Upper lobe of right lung (tissue), 1 donor: ENCODE data around the gene SLC37A2. TPM values are rescaled to one million over a fixed set of nuclear protein-coding genes. Genes with fewer than 3 reads are reported as not detected.

ENCODE experiments used
- ATAC-seq: fragments of 200-7000 bp; cut with Tn5 transposase; one replicate; pipeline ENCODE4 v1.9.1; 2020; ENCODE audit warnings: mild to moderate bottlenecking, moderate library complexity
- DNase-seq: peaks from one replicate; pipeline ENCODE4 v3.0.0-alpha.2; 2020
- H3K27ac ChIP-seq: fragments of 200-600 bp; one replicate; pipeline ENCODE4 v1.8.0; 2022
- H3K27me3 ChIP-seq: fragments of 200-600 bp; one replicate; pipeline ENCODE4 v1.8.0; 2022; ENCODE audit warnings: mild to moderate bottlenecking
- H3K36me3 ChIP-seq: fragments of 200-600 bp; one replicate; pipeline ENCODE4 v1.8.0; 2022
- H3K4me1 ChIP-seq: fragments of 200-600 bp; one replicate; pipeline ENCODE4 v1.8.0; 2022
- H3K4me3 ChIP-seq: fragments of 200-600 bp; one replicate; pipeline ENCODE4 v1.8.0; 2022; ENCODE audit warnings: mild to moderate bottlenecking
- H3K9me3 ChIP-seq: fragments of 200-600 bp; one replicate; pipeline ENCODE4 v1.8.0; 2022
- CTCF ChIP-seq: fragments of 200-600 bp; IDR thresholded peaks from one replicate; pipeline ENCODE4 v1.8.0; 2022; ENCODE audit warnings: antibody characterized with exemption
- intact Hi-C: fragments of 100-400 bp; cut with DNase I; formaldehyde crosslinking; loops from one replicate; pipeline ENCODE4 v1.11.0; 2022
- total RNA-seq: library from RNA; stranded (reverse); fragmentation: NEBNext Ultra II Directional; extraction: Animal tissue kit (Norgen Biotek cat#: 25700); gene quantifications from one replicate; pipeline ENCODE4 v1.2.1, GENCODE V29; 2021
- donor health status: DM: no; HTN: yes; CAD: no; lungs with severe emphysema.

Gene SLC37A2
- total RNA-seq, 1 donor from 2014 or later: 25.1 TPM

GRCh38 chr11:125064070-125064469, 965 bp downstream of the SLC37A2 start:
- peak overlapping the region; percentile 70 for H3K4me3 ChIP-seq
- intact Hi-C loops: no loop called here
- no peak for TF ChIP-seq CTCF

GRCh38 chr11:125068368-125068767, 5.3 kb downstream of the SLC37A2 start:
- Histone ChIP-seq H3K4me3 (no peak overlapping the region), H3K9me3 (no peaks in the 10 kb centered on the region), H3K27ac (no peak overlapping the region), H3K27me3 (peaks cover 14% of the 10 kb centered on the region), H3K4me1 (peaks cover 16% of the 10 kb centered on the region), H3K36me3 (no peaks in the 10 kb centered on the region)
- DNase-seq: no peak
- intact Hi-C loops: no loop called here
- ATAC-seq: no peak
- no peak for TF ChIP-seq CTCF

More at GRCh38 chr11:125064070-125064469, 965 bp downstream of the SLC37A2 start:
- DNase-seq: no peak
- no peak overlapping the region for H3K27ac ChIP-seq
- H3K4me1 ChIP-seq: peaks cover 7% of the 10 kb centered on the region
- no peak for ATAC-seq
- H3K36me3 ChIP-seq: no peaks in the 10 kb centered on the region
- H3K27me3 ChIP-seq: peaks cover 14% of the 10 kb centered on the region
- no peaks in the 10 kb centered on the region for H3K9me3 ChIP-seq

- intact Hi-C loops: no loop called here
- Histone ChIP-seq H3K27me3 (peaks cover 14% of the 10 kb centered on the region), H3K4me1 (peaks cover 10% of the 10 kb centered on the region), H3K4me3 (no peak overlapping the region), H3K9me3 (no peaks in the 10 kb centered on the region), H3K36me3 (no peaks in the 10 kb centered on the region), H3K27ac (no peak overlapping the region)
- no peak for ATAC-seq
- no peak for DNase-seq
- TF ChIP-seq CTCF: no peak
Measured at GRCh38 chr11:125069008-125069407, 5.9 kb downstream of the SLC37A2 start.

DNA sequence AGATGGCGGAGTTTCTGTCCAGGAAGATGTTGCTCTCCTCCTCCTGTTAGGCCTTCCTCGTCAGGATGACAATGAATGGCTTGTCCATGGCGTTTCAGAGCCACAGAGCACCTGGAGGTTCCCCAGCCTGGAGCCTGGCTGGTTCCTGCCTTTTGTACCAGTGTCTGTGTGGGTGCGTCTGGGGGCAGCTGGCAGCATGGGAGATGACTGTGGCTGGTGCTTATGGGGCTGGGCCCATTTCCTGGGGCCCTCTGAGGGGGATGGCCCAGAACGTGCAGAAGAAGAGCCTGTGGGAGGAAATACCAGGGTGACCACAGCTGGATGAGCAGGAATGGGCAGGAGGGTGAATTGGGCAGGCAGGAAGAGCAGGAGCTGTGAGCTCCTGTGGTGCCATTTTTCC, 6.7 kb downstream of the SLC37A2 start:
- H3K27me3 ChIP-seq: peaks cover 14% of the 10 kb centered on the region
- no peak overlapping the region for H3K4me3 ChIP-seq
- DNase-seq (peak; percentile 62), ATAC-seq (no peak)
- no peaks in the 10 kb centered on the region for H3K9me3 ChIP-seq
- intact Hi-C loops: no loop called here
- TF ChIP-seq CTCF: no peak
- peak overlapping the region; percentile 20 for H3K27ac ChIP-seq
- peaks cover 10% of the 10 kb centered on the region for H3K4me1 ChIP-seq
- H3K36me3 ChIP-seq: no peaks in the 10 kb centered on the region

DNA sequence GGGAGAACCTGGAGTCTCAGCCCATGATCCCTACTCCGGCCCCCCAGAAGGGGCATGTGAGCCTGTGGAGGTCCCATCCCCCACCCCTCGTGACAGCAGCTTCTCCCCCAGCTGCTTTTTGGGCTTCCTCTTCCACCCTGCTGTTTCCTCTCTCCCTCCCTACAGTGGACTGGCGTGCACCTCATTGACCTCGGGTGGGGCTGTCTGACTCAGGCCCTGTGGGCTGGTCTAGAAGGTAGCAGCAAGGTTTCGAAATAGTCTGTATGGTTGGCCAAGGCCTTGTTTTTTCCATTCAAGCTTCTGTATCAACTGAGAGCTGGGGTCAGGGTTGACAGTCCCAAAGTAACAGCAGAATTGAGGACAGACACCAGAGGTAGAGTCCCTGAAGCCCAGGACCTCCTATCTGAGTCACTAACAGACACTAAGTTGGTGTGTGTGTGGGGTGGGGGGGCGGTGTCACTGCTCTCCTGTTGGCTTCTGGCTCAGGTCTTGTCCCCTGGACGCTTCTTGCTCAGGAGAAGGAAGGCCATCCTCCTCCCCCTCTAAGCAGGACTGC, 7.7 kb downstream of the SLC37A2 start:
- Histone ChIP-seq H3K9me3 (no peaks in the 10 kb centered on the region), H3K27me3 (peaks cover 6% of the 10 kb centered on the region), H3K36me3 (no peaks in the 10 kb centered on the region), H3K4me1 (peaks cover 10% of the 10 kb centered on the region), H3K4me3 (no peak overlapping the region), H3K27ac (peak overlapping the region; percentile 51)
- DNase-seq (peak; percentile 89), ATAC-seq (peak; percentile 92)
- intact Hi-C loops: no loop called here
- no peak for TF ChIP-seq CTCF

DNA sequence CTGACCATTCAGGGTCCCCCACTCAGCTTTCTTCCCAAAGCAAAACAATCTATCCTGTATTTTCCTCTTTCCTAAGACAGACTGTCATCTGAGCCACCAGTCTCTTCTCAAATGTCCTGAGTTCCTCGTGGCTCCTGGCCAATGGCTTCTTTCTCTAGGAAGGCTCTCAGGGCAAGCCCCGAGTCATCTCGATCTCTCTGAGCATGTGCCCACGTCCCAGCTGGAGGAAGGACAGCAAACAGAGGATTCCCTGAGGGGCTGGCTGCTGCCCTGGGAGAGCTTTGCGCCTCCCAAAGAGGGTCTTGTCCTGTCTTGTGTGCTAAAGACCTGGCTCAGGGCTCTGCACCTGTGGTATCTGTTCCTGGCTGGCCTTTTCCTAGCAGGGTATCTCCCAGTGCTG, 8.3 kb downstream of the SLC37A2 start:
- no peak overlapping the region for H3K4me3 ChIP-seq
- H3K27me3 ChIP-seq: no peaks in the 10 kb centered on the region
- H3K4me1 ChIP-seq: peaks cover 10% of the 10 kb centered on the region
- DNase-seq (no peak), ATAC-seq (no peak)
- no peaks in the 10 kb centered on the region for H3K9me3 ChIP-seq
- TF ChIP-seq CTCF: no peak
- peak overlapping the region; percentile 51 for H3K27ac ChIP-seq
- intact Hi-C loops: no loop called here
- no peaks in the 10 kb centered on the region for H3K36me3 ChIP-seq
